Parathyroid adenoma (tissue), 2 donors: Measurements from ENCODE around the gene HES4.
"Not testable (repeated sequence)": the region's sequence is repeated elsewhere in the genome, so short reads cannot be mapped to it uniquely, and the experiment has no call there.

ENCODE experiments used
- H2AFZ ChIP-seq: fragments of 300-600 bp; sonication (generic); one replicate; pipeline ENCODE4 v1.7.0; 2017; ENCODE audit warnings: antibody characterized with exemption, mild to moderate bottlenecking
- H3K27ac ChIP-seq: fragments of 300-600 bp; sonication (generic); one replicate; pipeline ENCODE4 v1.7.0; 2017
- H3K27me3 ChIP-seq: fragments of 300-600 bp; sonication (generic); one replicate; pipeline ENCODE4 v1.7.0; 2017; ENCODE audit warnings: low read length; ENCODE audit not compliant: control insufficient read depth, insufficient read depth
- H3K36me3 ChIP-seq: fragments of 300-600 bp; sonication (generic); one replicate; pipeline ENCODE4 v1.7.0; 2017; ENCODE audit warnings: low read length; ENCODE audit not compliant: control insufficient read depth, insufficient read depth
- H3K4me1 ChIP-seq: fragments of 300-600 bp; sonication (generic); one replicate; pipeline ENCODE4 v1.7.0; 2017; ENCODE audit warnings: control low read depth
- H3K4me2 ChIP-seq: fragments of 300-600 bp; sonication (generic); one replicate; pipeline ENCODE4 v1.7.0; 2017; ENCODE audit warnings: low read length
- H3K4me3 ChIP-seq: fragments of 300-600 bp; sonication (generic); one replicate; pipeline ENCODE4 v1.7.0; 2017; ENCODE audit warnings: low read depth, low read length
- H3K79me2 ChIP-seq: fragments of 300-600 bp; sonication (generic); one replicate; pipeline ENCODE4 v1.7.0; 2017; ENCODE audit warnings: control low read depth
- H3K9ac ChIP-seq: fragments of 300-600 bp; sonication (generic); one replicate; pipeline ENCODE4 v1.7.0; 2017; ENCODE audit warnings: mild to moderate bottlenecking
- H3K9me3 ChIP-seq: fragments of 300-600 bp; sonication (generic); one replicate; pipeline ENCODE4 v1.7.0; 2017; ENCODE audit warnings: low read length; ENCODE audit not compliant: control insufficient read depth
- TF ChIP-seq, protein P1 (sequence below): fragments of 300-600 bp; sonication (generic); IDR thresholded peaks from one replicate; pipeline ENCODE4 v1.7.0; 2017; ENCODE audit warnings: antibody characterized with exemption, mild to moderate bottlenecking
- donor health status: primary hyperparathyroidism.

Gene HES4

DNA sequence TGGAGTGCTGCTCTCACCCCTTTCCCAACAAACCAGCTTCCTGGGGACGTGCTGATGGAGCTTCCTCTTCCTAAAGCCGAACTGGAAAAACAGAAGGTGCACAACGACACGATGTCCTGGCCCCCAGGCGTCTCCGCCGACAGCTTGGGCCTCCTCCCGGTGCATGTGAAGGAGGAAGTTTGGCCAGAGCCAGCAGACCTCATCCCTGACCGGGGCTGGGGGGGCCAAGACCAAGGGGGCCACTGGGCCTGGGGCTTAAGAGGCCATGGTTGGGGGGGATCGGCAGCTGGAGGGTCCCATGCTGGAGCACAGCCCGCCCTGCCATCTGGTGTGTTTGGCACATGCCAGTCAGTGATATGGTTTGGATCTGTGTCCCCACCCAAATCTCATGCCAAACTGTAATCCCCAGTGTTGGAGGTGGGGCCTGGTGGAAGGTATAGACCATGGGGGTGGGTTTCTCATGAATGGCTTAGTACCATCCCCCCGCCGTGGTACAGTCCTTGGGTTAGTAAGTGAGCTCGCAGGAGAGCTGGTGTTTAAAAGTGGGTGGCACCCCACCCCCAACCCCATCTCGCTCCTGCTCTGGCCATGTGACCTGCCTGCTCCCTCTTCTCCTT is 6.4 kb downstream of the HES4 start:
- Histone ChIP-seq H3K9me3 (no peaks in the 10 kb centered on the region), H3K27me3 (no peaks in the 10 kb centered on the region)

DNA sequence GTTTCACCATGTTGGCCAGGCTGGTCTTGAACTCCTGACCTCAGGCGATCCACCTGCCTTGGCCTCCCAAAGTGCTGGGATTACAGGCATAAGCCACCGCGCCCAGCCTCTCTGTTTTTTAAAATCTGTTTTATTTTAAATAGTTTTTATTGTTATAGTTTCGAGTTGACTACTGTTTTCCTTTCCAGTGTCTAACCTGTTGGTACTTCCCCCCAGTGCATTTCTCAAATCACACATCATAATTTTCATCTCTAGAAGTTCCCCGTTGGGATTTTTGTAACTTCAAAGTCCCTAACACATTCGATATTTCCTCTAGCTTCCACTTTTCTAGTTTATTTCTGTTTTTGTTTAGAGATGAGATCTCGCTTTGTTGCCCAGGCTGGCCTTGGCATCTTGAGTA is 7.5 kb downstream of the HES4 start:
- TF ChIP-seq, protein P1, sequence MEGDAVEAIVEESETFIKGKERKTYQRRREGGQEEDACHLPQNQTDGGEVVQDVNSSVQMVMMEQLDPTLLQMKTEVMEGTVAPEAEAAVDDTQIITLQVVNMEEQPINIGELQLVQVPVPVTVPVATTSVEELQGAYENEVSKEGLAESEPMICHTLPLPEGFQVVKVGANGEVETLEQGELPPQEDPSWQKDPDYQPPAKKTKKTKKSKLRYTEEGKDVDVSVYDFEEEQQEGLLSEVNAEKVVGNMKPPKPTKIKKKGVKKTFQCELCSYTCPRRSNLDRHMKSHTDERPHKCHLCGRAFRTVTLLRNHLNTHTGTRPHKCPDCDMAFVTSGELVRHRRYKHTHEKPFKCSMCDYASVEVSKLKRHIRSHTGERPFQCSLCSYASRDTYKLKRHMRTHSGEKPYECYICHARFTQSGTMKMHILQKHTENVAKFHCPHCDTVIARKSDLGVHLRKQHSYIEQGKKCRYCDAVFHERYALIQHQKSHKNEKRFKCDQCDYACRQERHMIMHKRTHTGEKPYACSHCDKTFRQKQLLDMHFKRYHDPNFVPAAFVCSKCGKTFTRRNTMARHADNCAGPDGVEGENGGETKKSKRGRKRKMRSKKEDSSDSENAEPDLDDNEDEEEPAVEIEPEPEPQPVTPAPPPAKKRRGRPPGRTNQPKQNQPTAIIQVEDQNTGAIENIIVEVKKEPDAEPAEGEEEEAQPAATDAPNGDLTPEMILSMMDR, result no peak
- Histone ChIP-seq H3K4me2 (no peak overlapping the region), H3K36me3 (no peaks in the 10 kb centered on the region), H3K9ac (no peak overlapping the region), H3K79me2 (no peaks in the 10 kb centered on the region), H3K27me3 (no peaks in the 10 kb centered on the region), H2AFZ (no peak overlapping the region), H3K27ac (no peak overlapping the region), H3K9me3 (no peaks in the 10 kb centered on the region), H3K4me1 (no peaks in the 10 kb centered on the region), H3K4me3 (no peak overlapping the region)

More for the DNA sequence above, 6.4 kb downstream of the HES4 start:
- Histone ChIP-seq H3K4me1 (no peaks in the 10 kb centered on the region), H2AFZ (no peak overlapping the region), H3K27ac (no peak overlapping the region), H3K4me3 (no peak overlapping the region), H3K79me2 (no peaks in the 10 kb centered on the region), H3K36me3 (no peaks in the 10 kb centered on the region), H3K4me2 (no peak overlapping the region), H3K9ac (no peak overlapping the region)
- TF ChIP-seq, protein P1, result no peak

DNA sequence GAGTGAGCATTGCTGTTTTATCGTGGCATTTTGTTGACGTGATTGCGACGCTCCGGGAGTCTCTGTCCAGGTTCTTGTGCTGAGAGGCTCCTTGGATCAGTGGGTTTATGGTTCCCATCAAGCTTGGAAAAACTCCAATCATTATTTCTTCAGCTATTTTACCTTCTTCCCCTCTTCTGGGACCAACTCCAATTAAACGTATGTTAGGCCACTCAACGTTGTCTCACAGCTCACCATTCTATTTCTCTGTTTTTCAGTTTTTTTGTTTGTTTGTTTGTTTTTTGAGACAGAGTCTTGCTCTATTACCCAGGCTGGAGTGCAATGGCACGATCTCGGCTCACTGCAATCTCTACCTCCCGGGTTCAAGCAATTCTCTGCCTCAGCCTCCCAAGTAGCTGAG is 8.0 kb downstream of the HES4 start:
- Histone ChIP-seq H3K4me1 (no peaks in the 10 kb centered on the region), H3K9ac (no peak overlapping the region), H3K36me3 (no peaks in the 10 kb centered on the region), H3K4me2 (no peak overlapping the region), H3K27me3 (no peaks in the 10 kb centered on the region), H3K4me3 (no peak overlapping the region), H2AFZ (no peak overlapping the region), H3K27ac (no peak overlapping the region), H3K9me3 (no peaks in the 10 kb centered on the region), H3K79me2 (no peaks in the 10 kb centered on the region)
- TF ChIP-seq, protein P1, result no peak

DNA sequence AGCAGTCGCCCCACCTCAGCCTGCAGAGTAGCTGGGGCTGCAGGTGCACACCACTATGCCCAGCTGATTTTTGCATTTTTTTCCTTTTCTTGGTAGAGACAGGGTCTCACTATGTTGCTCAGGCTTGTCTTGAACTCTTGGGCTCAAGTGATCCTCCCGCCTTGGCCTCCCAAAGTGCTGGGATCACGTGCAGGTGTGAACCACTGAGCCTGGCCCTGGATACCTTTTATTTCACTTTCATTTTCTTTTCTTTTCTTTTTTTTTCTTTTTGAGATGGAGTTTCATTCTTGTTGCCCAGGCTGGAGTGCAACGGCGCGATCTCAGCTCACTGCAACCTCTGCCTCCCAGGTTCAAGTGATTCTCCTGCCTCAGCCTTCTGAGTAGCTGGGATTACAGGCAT is 8.6 kb downstream of the HES4 start:
- not testable (repeated sequence) for H3K27me3 ChIP-seq, H3K9me3 ChIP-seq, H3K4me1 ChIP-seq, H3K4me2 ChIP-seq, H3K36me3 ChIP-seq, H2AFZ ChIP-seq, H3K9ac ChIP-seq, H3K4me3 ChIP-seq, H3K27ac ChIP-seq, H3K79me2 ChIP-seq

DNA sequence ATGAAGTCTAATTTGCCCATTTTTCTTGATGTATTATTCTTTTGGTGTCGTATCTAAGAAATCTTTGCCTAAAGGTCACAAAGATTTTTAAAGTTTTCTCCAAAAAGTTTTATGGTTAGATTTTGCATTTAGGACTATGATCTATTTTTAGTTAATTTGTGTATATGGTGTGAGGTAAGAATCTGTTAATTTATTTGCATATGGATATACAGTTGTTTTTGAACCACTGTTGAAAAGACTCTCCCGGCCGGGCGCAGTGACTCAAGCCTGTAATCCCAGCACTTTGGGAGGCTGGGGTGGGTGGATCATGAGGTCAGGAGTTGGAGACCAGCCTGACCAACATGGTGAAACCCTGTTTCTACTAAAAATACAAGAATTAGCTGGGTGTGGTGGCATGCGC is 11.8 kb downstream of the HES4 start:
- not testable (repeated sequence) for H3K4me1 ChIP-seq, H2AFZ ChIP-seq, H3K9ac ChIP-seq, H3K4me2 ChIP-seq, H3K9me3 ChIP-seq, H3K27ac ChIP-seq, H3K36me3 ChIP-seq, H3K27me3 ChIP-seq, H3K79me2 ChIP-seq, H3K4me3 ChIP-seq

DNA sequence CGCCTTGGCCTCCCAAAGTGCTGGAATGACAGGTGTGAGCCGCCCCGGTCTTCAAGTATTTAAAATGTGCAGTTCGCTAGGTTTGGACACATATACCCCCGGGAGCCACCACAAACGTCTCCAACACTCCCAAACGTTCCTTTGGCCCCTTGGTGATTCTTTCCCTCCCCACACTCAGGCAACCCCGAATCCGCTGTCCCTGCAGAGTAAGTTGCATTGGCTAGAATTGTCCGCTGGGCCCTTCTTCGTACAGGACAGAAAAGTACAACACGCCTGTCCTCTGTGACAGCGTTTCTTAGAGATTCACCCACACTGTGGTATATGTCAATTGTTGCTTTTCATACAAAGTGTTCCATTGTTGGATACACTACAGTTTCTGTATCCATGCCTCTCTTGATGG is 14.8 kb downstream of the HES4 start:
- no peak overlapping the region for H3K27ac ChIP-seq
- H3K9ac ChIP-seq, result no peak overlapping the region
- H3K4me2 ChIP-seq, result no peak overlapping the region
- H3K27me3 ChIP-seq, result no peaks in the 10 kb centered on the region
- H3K36me3 ChIP-seq, result no peaks in the 10 kb centered on the region
- no peak overlapping the region for H2AFZ ChIP-seq
- no peaks in the 10 kb centered on the region for H3K79me2 ChIP-seq
- H3K4me3 ChIP-seq, result no peak overlapping the region
- H3K9me3 ChIP-seq, result no peaks in the 10 kb centered on the region
- H3K4me1 ChIP-seq, result no peaks in the 10 kb centered on the region
- TF ChIP-seq, protein P1, result no peak
